ENCODE measurements around the gene MAP4K1. TPM values are rescaled to one million over a fixed set of nuclear protein-coding genes. Genes with fewer than 3 reads are reported as not detected.

The MAP4K1 gene
- total RNA-seq, 4 donors from 2014 or later: 2.3 to 7.1 (median 5.1) TPM

GRCh38 chr19:38569368-38569983 is 48.3 kb downstream of the MAP4K1 start:
- TF ChIP-seq, protein P1, sequence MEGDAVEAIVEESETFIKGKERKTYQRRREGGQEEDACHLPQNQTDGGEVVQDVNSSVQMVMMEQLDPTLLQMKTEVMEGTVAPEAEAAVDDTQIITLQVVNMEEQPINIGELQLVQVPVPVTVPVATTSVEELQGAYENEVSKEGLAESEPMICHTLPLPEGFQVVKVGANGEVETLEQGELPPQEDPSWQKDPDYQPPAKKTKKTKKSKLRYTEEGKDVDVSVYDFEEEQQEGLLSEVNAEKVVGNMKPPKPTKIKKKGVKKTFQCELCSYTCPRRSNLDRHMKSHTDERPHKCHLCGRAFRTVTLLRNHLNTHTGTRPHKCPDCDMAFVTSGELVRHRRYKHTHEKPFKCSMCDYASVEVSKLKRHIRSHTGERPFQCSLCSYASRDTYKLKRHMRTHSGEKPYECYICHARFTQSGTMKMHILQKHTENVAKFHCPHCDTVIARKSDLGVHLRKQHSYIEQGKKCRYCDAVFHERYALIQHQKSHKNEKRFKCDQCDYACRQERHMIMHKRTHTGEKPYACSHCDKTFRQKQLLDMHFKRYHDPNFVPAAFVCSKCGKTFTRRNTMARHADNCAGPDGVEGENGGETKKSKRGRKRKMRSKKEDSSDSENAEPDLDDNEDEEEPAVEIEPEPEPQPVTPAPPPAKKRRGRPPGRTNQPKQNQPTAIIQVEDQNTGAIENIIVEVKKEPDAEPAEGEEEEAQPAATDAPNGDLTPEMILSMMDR (IDR thresholded peaks at IDR 0.05; ENCODE audit: low read depth): no peak

- TF ChIP-seq, protein P1 (IDR thresholded peaks at IDR 0.05; ENCODE audit: low read depth): no peak
Observed at GRCh38 chr19:38565691-38566105, 52.1 kb downstream of the MAP4K1 start.

- TF ChIP-seq, protein P1 (IDR thresholded peaks at IDR 0.05; ENCODE audit: low read depth): no peak
Observed at GRCh38 chr19:38564981-38565690, 52.6 kb downstream of the MAP4K1 start.

GRCh38 chr19:38563475-38563874 is 54.3 kb downstream of the MAP4K1 start:
- TF ChIP-seq, protein P1 (IDR thresholded peaks at IDR 0.05; ENCODE audit: low read depth): no peak

DNA sequence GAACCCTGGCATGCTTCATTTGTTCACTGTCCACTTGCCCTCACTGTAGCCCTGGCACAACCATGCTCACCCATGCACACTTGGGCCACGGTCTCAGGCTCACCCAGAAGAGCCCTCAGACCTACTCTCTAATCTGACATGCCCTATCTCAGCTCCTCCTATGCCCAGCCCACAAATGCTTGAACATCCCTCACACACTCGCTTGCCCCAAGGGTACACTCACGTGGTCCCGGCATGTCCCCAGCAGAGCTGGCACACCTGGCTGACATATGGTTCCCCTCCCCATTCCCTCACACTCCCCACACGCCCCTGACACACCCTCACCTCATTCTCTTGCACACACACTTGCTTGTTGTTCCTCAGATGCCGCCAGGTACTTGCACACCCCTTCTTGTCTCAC is 55.7 kb downstream of the MAP4K1 start:
- TF ChIP-seq, protein P1 (IDR thresholded peaks at IDR 0.05; ENCODE audit: low read depth): no peak

- TF ChIP-seq, protein P1 (IDR thresholded peaks at IDR 0.05; ENCODE audit: low read depth): no peak
Observed at GRCh38 chr19:38561658-38562057, 56.1 kb downstream of the MAP4K1 start.

DNA sequence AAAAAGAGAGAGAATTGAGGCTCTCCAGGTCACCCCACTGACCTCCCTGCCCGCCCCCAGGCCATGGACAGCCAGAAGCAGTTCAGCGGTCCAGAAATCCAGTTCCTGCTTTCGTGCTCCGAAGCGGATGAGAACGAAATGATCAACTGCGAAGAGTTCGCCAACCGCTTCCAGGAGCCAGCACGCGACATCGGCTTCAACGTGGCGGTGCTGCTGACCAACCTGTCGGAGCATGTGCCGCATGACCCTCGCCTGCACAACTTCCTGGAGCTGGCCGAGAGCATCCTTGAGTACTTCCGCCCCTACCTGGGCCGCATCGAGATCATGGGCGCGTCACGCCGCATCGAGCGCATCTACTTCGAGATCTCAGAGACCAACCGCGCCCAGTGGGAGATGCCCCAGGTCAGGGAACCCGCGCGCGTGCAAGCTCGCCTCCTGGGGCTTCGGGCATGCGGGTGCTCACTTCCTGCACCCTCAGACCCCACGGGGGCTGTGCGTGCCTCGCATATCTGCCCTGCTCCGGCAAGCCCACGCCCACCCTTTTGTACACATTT is 56.6 kb downstream of the MAP4K1 start:
- TF ChIP-seq, protein P1 (IDR thresholded peaks at IDR 0.05; ENCODE audit: low read depth): no peak

Measured in subcutaneous adipose tissue (tissue), 4 donors.